Spleen (tissue), 7 donors: ENCODE data around the gene SPRY1.

ENCODE experiments used
- CTCF ChIP-seq, 11 experiments: fragments of 200-600 bp in 7 of 11; fragments of 450-650 bp in 4 of 11; sonication (generic) in 4 of 11; IDR thresholded peaks in 8 of 11; conservative IDR thresholded peaks in 3 of 11; 1 replicate in 7 of 11; 2 replicates in 4 of 11; pipeline versions ENCODE4 v1.4.0 to v1.8.0; 2016 to 2021; ENCODE audit warnings: antibody characterized with exemption in 11 of 11, inconsistent platforms in 4 of 11, mild to moderate bottlenecking in 1 of 11
- POLR2A ChIP-seq, 3 donors: fragments of 450-650 bp; IDR thresholded peaks; one replicate each; pipeline ENCODE4 v1.5.1; 2017; ENCODE audit warnings: antibody characterized with exemption in 3 of 3, mild to moderate bottlenecking in 1 of 3
- POLR2AphosphoS5 ChIP-seq, 3 donors: sonication (generic); formaldehyde crosslinking; IDR thresholded peaks; one replicate each; pipeline ENCODE4 v1.5.1; 2017; ENCODE audit warnings: antibody characterized with exemption in 3 of 3
- donor health status: DM: no; HTN: no; CAD: no; lungs with moderate emphysema.
- donor health status: DM: no; HTN: no; CAD: no.
- donor health status: DM: no; HTN: no; CAD: no.

- no peak for TF ChIP-seq CTCF (IDR thresholded peaks at IDR 0.05 in 8 of 11, conservative IDR thresholded peaks at IDR 0.05 in 3 of 11)
- TF ChIP-seq POLR2A (IDR thresholded peaks at IDR 0.05) = no peak
- no peak for TF ChIP-seq POLR2AphosphoS5 (IDR thresholded peaks at IDR 0.05)
Measured at GRCh38 chr4:123378794-123379193, 17.8 kb upstream of the SPRY1 start.
